ENCODE measurements around the gene TGFBR3L.

The TGFBR3L gene

DNA sequence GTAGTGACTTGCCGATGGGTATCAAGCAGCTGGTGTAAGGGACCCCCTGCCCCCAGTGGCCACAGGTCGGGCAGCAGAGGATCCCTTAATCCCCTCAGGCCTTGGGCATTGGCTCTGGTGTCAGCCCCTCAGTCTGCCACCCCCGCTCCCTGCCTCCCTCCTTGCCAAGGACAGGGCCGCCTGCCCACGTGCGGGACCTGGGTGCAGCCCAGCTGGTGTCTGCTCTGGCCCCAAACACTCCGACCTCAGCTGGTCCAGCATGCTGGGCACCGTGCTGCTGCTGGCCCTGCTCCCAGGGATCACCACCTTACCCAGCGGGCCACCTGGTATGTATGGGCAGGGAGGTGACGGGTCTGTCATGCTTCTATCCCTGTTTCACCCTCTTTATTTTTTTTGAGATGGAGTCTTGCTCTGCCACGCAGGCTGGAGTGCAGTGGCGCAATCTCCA lies at the start of gene TGFBR3L:
TGFBR3L (plus strand) TSS at position 233 of the 448 bp plus-strand sequence.
- no peak for TF ChIP-seq CTCF (IDR thresholded peaks at IDR 0.05; ENCODE audit: borderline replicate concordance, insufficient read depth, low read depth, low read length)
- no peak within 1 kb of the TSS for H3K4me3 ChIP-seq (ENCODE audit: low read depth, low read length)

DNA sequence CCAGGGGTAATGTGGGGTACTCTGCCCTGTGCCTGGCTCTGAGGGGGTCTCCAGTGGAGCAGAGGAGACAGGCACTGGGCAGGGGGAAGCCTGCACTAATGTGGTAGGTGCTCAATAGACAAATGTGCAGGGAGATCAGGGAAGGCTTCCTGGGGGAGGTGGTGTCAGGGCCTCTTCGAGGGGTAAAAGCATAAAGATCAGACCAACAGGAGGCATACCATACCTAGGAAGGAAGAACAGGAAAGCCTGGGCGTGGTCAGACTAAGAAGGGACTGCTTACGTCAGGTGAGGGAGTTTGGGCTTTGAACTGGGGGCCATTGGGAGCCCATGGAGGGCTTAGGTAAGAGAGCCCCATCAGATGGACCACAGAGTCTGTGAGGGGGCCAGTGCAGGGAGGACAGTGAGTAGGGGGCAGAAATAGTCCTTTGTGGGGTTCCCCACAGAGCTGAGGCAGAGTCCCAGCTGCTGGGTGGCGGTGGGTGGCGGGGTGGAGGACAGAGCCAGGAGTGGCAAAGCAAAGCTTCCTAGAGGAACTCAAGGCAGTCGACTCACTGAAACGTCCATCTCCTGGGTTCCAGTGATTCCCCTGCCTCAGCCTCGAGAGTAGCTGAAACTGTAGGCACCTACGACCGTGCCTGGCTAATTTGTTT lies 49.2 kb upstream of the TGFBR3L start:
- TF ChIP-seq CTCF (IDR thresholded peaks at IDR 0.05; ENCODE audit: borderline replicate concordance, insufficient read depth, low read depth, low read length), result no peak
- no peak overlapping the region for H3K4me3 ChIP-seq (ENCODE audit: low read depth, low read length)

- H3K4me3 ChIP-seq (ENCODE audit: low read depth, low read length), result no peak overlapping the region
- TF ChIP-seq CTCF (IDR thresholded peaks at IDR 0.05; ENCODE audit: borderline replicate concordance, insufficient read depth, low read depth, low read length), result no peak
Observed at GRCh38 chr19:7866399-7867091, 48.1 kb upstream of the TGFBR3L start.

- no peak for TF ChIP-seq CTCF (IDR thresholded peaks at IDR 0.05; ENCODE audit: borderline replicate concordance, insufficient read depth, low read depth, low read length)
- no peak overlapping the region for H3K4me3 ChIP-seq (ENCODE audit: low read depth, low read length)
Observed at GRCh38 chr19:7867092-7867844, 47.4 kb upstream of the TGFBR3L start.

DNA sequence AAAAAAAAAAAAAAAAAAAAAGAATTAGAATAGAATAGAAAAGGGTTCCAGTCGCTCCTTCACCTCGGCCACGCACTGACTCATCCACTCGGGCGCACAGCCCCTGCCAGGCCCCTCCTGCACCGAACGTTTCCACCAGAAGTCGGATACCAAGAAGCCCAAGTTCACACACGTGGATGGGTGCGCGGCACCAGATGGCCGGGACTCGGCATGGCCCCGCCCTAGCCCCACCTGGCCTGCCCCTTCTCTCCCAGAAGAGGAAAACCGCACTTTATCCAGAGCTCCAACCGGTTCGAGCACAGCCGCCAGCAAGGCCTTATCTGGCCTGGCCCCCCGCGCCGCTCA lies 46.3 kb upstream of the TGFBR3L start:
- no peak overlapping the region for H3K4me3 ChIP-seq (ENCODE audit: low read depth, low read length)
- no peak for TF ChIP-seq CTCF (IDR thresholded peaks at IDR 0.05; ENCODE audit: borderline replicate concordance, insufficient read depth, low read depth, low read length)

- peak overlapping the region; percentile 47 for H3K4me3 ChIP-seq (ENCODE audit: low read depth, low read length)
- peak; percentile 94 for TF ChIP-seq CTCF (IDR thresholded peaks at IDR 0.05; ENCODE audit: borderline replicate concordance, insufficient read depth, low read depth, low read length)
Observed at GRCh38 chr19:7868671-7869452, 45.8 kb upstream of the TGFBR3L start.
